Measurements from ENCODE around the gene C22orf42.
"Not testable (repeated sequence)": the region's sequence is repeated elsewhere in the genome, so short reads cannot be mapped to it uniquely, and the experiment has no call there.

C22orf42 gene

GRCh38 chr22:32183625-32184024 lies 24.5 kb upstream of the C22orf42 start:
- no peak for DNase-seq

- DNase-seq: no peak
Measured at GRCh38 chr22:32181043-32181442, 21.9 kb upstream of the C22orf42 start.

GRCh38 chr22:32177221-32177765 lies 18.2 kb upstream of the C22orf42 start:
- DNase-seq: no peak

- DNase-seq: no peak
Measured at GRCh38 chr22:32175683-32176644, 16.9 kb upstream of the C22orf42 start.

- no peak for DNase-seq
Measured at GRCh38 chr22:32175115-32175514, 16.0 kb upstream of the C22orf42 start.

- DNase-seq: no peak
Measured at GRCh38 chr22:32165681-32166080, 6.6 kb upstream of the C22orf42 start.

GRCh38 chr22:32164075-32164860 lies 5.2 kb upstream of the C22orf42 start:
- DNase-seq: no peak

GRCh38 chr22:32160411-32160810 lies 1.3 kb upstream of the C22orf42 start:
- not testable (repeated sequence) for DNase-seq

- not testable (repeated sequence) for DNase-seq
Measured at GRCh38 chr22:32157632-32158031, 1.5 kb downstream of the C22orf42 start.

- DNase-seq: not testable (repeated sequence)
Measured at GRCh38 chr22:32154727-32155126, 4.4 kb downstream of the C22orf42 start.

GRCh38 chr22:32151641-32152040 lies 7.5 kb downstream of the C22orf42 start:
- DNase-seq: not testable (repeated sequence)

- not testable (repeated sequence) for DNase-seq
Measured at GRCh38 chr22:32150647-32151046, 8.5 kb downstream of the C22orf42 start.

- DNase-seq: not testable (repeated sequence)
Measured at GRCh38 chr22:32148372-32148771, 10.7 kb downstream of the C22orf42 start.

GRCh38 chr22:32147128-32147527 lies 12.0 kb downstream of the C22orf42 start:
- DNase-seq: not testable (repeated sequence)

GRCh38 chr22:32144496-32145274 lies 14.4 kb downstream of the C22orf42 start:
- DNase-seq: no peak

GRCh38 chr22:32142600-32142999 lies 16.5 kb downstream of the C22orf42 start:
- no peak for DNase-seq

- not testable (repeated sequence) for DNase-seq
Measured at GRCh38 chr22:32140688-32141087, 18.4 kb downstream of the C22orf42 start.

- not testable (repeated sequence) for DNase-seq
Measured at GRCh38 chr22:32138576-32138975, 20.5 kb downstream of the C22orf42 start.

- DNase-seq: not testable (repeated sequence)
Measured at GRCh38 chr22:32137731-32138324, 21.3 kb downstream of the C22orf42 start.

GRCh38 chr22:32136881-32137280 lies 22.2 kb downstream of the C22orf42 start:
- not testable (repeated sequence) for DNase-seq

GRCh38 chr22:32135958-32136357 lies 23.1 kb downstream of the C22orf42 start:
- DNase-seq: not testable (repeated sequence)

- DNase-seq: not testable (repeated sequence)
Measured at GRCh38 chr22:32134796-32135195, 24.3 kb downstream of the C22orf42 start.

All from NCI-H1694 (cell line).